SK-N-SH (cell line): ENCODE measurements around the gene TNFRSF14.

Experiments used
- CHD2 ChIP-seq: fragments of 150-350 bp; IDR thresholded peaks from 2 replicates; pipeline ENCODE4 v1.6.1; 2018; ENCODE audit warnings: low read length; ENCODE audit not compliant: partially characterized antibody
- CTCF ChIP-seq: fragments of 200-600 bp; sonication (generic); IDR thresholded peaks from 2 replicates; pipeline ENCODE4 v1.6.1; 2017; ENCODE audit warnings: antibody characterized with exemption, mild to moderate bottlenecking, moderate library complexity
- GATA2 ChIP-seq: sonication (generic); formaldehyde crosslinking; IDR thresholded peaks from 2 replicates; pipeline ENCODE4 v1.5.0; 2020; ENCODE audit warnings: mild to moderate bottlenecking, missing genetic modification reagents

GRCh38 chr1:2602866-2603520 lies 46.8 kb downstream of the TNFRSF14 start:
- TF ChIP-seq CHD2: no peak
- no peak for TF ChIP-seq CTCF
- TF ChIP-seq GATA2: no peak
